ENCODE data around the gene TCF4.

TCF4 gene

GRCh38 chr18:55283309-55283708, 304.7 kb downstream of the TCF4 start:
- no peaks in the 10 kb centered on the region; a peak in 1 of 3 replicates for H3K36me3 ChIP-seq (ENCODE audit: control insufficient read depth in 2 of 2, insufficient read depth in 1 of 2, low read length in 2 of 2)
- no peaks in the 10 kb centered on the region for H3K9me3 ChIP-seq (ENCODE audit: control insufficient read depth, insufficient read depth, low read depth, low read length)
- peaks cover 12% of the 10 kb centered on the region; the same call in 1 of the 2 replicates for H3K4me1 ChIP-seq (ENCODE audit: control insufficient read depth, insufficient read depth, low read length)
- ChIA-PET CTCF (no interaction called here), POLR2A (no interaction called here)
- H3K27ac ChIP-seq (ENCODE audit: extremely low read depth, low read depth, low read length), result no peak overlapping the region
- no peak for TF ChIP-seq ZNF266 (tag by site-specific recombination; IDR thresholded peaks at IDR 0.05; ENCODE audit: low read depth)
- TF ChIP-seq ZNF514 (tag by site-specific recombination; IDR thresholded peaks at IDR 0.05), result no peak
- no peak for TF ChIP-seq ZNF555 (tag by site-specific recombination; conservative IDR thresholded peaks at IDR 0.05)
- no peak for TF ChIP-seq ZSCAN5A (tag by site-specific recombination; IDR thresholded peaks at IDR 0.05)
- no peak for TF ChIP-seq ZNF791 (tag by site-specific recombination; IDR thresholded peaks at IDR 0.05)
- TF ChIP-seq ZNF10 (tag by site-specific recombination; IDR thresholded peaks at IDR 0.05), result no peak
- TF ChIP-seq, protein P1, sequence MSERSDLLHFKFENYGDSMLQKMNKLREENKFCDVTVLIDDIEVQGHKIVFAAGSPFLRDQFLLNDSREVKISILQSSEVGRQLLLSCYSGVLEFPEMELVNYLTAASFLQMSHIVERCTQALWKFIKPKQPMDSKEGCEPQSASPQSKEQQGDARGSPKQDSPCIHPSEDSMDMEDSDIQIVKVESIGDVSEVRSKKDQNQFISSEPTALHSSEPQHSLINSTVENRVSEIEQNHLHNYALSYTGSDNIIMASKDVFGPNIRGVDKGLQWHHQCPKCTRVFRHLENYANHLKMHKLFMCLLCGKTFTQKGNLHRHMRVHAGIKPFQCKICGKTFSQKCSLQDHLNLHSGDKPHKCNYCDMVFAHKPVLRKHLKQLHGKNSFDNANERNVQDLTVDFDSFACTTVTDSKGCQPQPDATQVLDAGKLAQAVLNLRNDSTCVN (tag by site-specific recombination; optimal IDR thresholded peaks at IDR 0.05), result no peak
- TF ChIP-seq ZNF658 (tag by site-specific recombination; IDR thresholded peaks at IDR 0.05), result no peak
- H3K4me3 ChIP-seq (ENCODE audit: low read depth, low read length), result no peak overlapping the region

- H3K36me3 ChIP-seq (ENCODE audit: control insufficient read depth in 2 of 2, insufficient read depth in 1 of 2, low read length in 2 of 2), result peaks cover under 1 to 2% of the 10 kb centered on the region in 2 experiments; a peak in 2 of 3 replicates
- H3K9me3 ChIP-seq (ENCODE audit: control insufficient read depth, insufficient read depth, low read depth, low read length), result no peaks in the 10 kb centered on the region
- H3K27ac ChIP-seq (ENCODE audit: extremely low read depth, low read depth, low read length), result no peak overlapping the region
- H3K4me1 ChIP-seq (ENCODE audit: control insufficient read depth, insufficient read depth, low read length), result peaks cover 12% of the 10 kb centered on the region; the same call in 1 of the 2 replicates
- POLR2A ChIA-PET, result no interaction called here
- no peak overlapping the region for H3K4me3 ChIP-seq (ENCODE audit: low read depth, low read length)
- TF ChIP-seq, protein P2, sequence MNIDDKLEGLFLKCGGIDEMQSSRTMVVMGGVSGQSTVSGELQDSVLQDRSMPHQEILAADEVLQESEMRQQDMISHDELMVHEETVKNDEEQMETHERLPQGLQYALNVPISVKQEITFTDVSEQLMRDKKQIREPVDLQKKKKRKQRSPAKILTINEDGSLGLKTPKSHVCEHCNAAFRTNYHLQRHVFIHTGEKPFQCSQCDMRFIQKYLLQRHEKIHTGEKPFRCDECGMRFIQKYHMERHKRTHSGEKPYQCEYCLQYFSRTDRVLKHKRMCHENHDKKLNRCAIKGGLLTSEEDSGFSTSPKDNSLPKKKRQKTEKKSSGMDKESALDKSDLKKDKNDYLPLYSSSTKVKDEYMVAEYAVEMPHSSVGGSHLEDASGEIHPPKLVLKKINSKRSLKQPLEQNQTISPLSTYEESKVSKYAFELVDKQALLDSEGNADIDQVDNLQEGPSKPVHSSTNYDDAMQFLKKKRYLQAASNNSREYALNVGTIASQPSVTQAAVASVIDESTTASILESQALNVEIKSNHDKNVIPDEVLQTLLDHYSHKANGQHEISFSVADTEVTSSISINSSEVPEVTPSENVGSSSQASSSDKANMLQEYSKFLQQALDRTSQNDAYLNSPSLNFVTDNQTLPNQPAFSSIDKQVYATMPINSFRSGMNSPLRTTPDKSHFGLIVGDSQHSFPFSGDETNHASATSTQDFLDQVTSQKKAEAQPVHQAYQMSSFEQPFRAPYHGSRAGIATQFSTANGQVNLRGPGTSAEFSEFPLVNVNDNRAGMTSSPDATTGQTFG (tag by site-specific recombination; IDR thresholded peaks at IDR 0.05; ENCODE audit: borderline replicate concordance), result no peak
- TF ChIP-seq PRDM6 (tag by site-specific recombination; IDR thresholded peaks at IDR 0.05) (peak; percentile 62), PRDM1 (tag by site-specific recombination; IDR thresholded peaks at IDR 0.05) (peak; percentile 55), ZNF335 (tag by site-specific recombination; conservative IDR thresholded peaks at IDR 0.05) (peak; percentile 42; the same call in 1 of the 2 replicates), ZNF302 (tag by site-specific recombination; IDR thresholded peaks at IDR 0.05; ENCODE audit: low read depth) (no peak)
- CTCF ChIA-PET, result no interaction called here
These were observed 307.5 kb downstream of the TCF4 start for GRCh38 chr18:55280503-55280902.
